ENCODE measurements around the gene AP2A2.

DNA sequence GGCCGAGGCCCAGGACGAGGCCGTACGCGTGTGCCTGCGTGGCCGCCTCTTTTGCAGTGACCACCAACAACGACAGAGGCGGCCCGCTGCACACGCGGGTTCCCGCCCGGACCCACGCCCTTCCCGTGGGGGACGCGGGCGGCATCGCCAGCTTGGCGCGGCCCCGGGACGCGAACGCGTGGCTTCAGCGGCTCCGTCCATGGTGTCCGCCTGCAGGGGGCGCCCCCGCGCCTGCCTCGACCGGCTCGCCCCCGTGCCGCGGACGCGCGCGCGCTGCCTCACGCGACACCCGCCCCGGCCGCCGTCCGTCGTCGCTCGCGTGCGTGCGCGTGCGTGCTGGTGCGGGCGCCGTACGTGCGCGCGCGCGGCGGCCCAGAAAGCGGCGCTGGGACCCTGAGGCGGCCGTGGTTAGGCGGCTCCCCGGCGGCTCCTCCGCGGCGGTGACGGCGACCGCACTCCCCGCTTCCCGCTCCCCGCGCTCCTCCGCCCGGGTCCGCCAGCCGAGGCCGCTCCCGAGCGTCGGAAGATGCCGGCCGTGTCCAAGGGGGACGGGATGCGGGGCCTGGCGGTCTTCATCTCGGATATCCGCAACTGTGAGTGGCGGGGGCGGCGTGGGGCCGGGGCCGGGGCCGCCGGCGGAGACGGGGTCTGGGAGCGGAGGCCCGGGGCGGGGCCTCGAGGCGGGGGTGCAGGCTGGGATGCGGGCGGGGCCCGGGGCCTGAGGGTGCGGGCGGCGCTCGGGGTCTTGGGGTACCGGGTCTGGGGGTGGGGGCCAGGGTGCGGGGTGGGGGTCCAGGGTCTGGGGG, at the start of gene AP2A2:
- TF ChIP-seq WT1 (tag by site-specific recombination; IDR thresholded peaks at IDR 0.05) (no peak), ZNF561 (tag by site-specific recombination; IDR thresholded peaks at IDR 0.05; ENCODE audit: borderline replicate concordance) (no peak), ZNF324 (tag by site-specific recombination; IDR thresholded peaks at IDR 0.05) (no peak), ZBTB17 (tag by site-specific recombination; IDR thresholded peaks at IDR 0.05) (no peak), HOXD13 (CRISPR knock-in tag; IDR thresholded peaks at IDR 0.05; ENCODE audit: borderline replicate concordance) (no peak), ZNF214 (tag by site-specific recombination; IDR thresholded peaks at IDR 0.05; ENCODE audit: borderline replicate concordance) (no peak), ZNF768 (tag by site-specific recombination; IDR thresholded peaks at IDR 0.05) (no peak), ZNF777 (tag by site-specific recombination; IDR thresholded peaks at IDR 0.05; ENCODE audit: borderline replicate concordance) (no peak)
- TF ChIP-seq, protein P1, sequence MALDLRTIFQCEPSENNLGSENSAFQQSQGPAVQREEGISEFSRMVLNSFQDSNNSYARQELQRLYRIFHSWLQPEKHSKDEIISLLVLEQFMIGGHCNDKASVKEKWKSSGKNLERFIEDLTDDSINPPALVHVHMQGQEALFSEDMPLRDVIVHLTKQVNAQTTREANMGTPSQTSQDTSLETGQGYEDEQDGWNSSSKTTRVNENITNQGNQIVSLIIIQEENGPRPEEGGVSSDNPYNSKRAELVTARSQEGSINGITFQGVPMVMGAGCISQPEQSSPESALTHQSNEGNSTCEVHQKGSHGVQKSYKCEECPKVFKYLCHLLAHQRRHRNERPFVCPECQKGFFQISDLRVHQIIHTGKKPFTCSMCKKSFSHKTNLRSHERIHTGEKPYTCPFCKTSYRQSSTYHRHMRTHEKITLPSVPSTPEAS (tag by site-specific recombination; IDR thresholded peaks at IDR 0.05) = no peak
- TF ChIP-seq, protein P2, sequence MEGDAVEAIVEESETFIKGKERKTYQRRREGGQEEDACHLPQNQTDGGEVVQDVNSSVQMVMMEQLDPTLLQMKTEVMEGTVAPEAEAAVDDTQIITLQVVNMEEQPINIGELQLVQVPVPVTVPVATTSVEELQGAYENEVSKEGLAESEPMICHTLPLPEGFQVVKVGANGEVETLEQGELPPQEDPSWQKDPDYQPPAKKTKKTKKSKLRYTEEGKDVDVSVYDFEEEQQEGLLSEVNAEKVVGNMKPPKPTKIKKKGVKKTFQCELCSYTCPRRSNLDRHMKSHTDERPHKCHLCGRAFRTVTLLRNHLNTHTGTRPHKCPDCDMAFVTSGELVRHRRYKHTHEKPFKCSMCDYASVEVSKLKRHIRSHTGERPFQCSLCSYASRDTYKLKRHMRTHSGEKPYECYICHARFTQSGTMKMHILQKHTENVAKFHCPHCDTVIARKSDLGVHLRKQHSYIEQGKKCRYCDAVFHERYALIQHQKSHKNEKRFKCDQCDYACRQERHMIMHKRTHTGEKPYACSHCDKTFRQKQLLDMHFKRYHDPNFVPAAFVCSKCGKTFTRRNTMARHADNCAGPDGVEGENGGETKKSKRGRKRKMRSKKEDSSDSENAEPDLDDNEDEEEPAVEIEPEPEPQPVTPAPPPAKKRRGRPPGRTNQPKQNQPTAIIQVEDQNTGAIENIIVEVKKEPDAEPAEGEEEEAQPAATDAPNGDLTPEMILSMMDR (tag by site-specific recombination; IDR thresholded peaks at IDR 0.05) = no peak
